ENCODE measurements around the gene B3GAT3.

GRCh38 chr11:62615521-62615920, 6.3 kb downstream of the B3GAT3 start:
- TF ChIP-seq EZH2 (IDR thresholded peaks at IDR 0.05) (no peak), RAD21 (IDR thresholded peaks at IDR 0.05; ENCODE audit: low read depth) (no peak), FOSL1 (IDR thresholded peaks at IDR 0.05; ENCODE audit: low read depth) (no peak), CTCF (IDR thresholded peaks at IDR 0.05 in 2 of 3, conservative IDR thresholded peaks at IDR 0.05 in 1 of 3; ENCODE audit: borderline replicate concordance in 1 of 3, insufficient read depth in 1 of 3, low read depth in 2 of 3, low read length in 2 of 3) (no peak), POLR2A (IDR thresholded peaks at IDR 0.05; ENCODE audit: borderline replicate concordance, extremely low read depth, insufficient read depth, insufficient read length) (no peak), YY1 (IDR thresholded peaks at IDR 0.05; ENCODE audit: extremely low read depth, insufficient replicate concordance, low read depth, low read length) (no peak), ZNF274 (IDR thresholded peaks at IDR 0.05; ENCODE audit: low read depth, low read length) (no peak), SP1 (IDR thresholded peaks at IDR 0.05; ENCODE audit: low read depth) (no peak), MAX (IDR thresholded peaks at IDR 0.05) (no peak), TCF7L2 (IDR thresholded peaks at IDR 0.05; ENCODE audit: borderline replicate concordance, extremely low read depth, insufficient read depth, insufficient read length) (no peak), POLR2AphosphoS5 (IDR thresholded peaks at IDR 0.05; ENCODE audit: low read depth, low read length) (no peak)
